GM19468 (cell line): Measurements from ENCODE around the gene PRDX6.
"Not testable (repeated sequence)": the region's sequence is repeated elsewhere in the genome, so short reads cannot be mapped to it uniquely, and the experiment has no call there.

Source experiments
- ATAC-seq: cut with Tn5 transposase; IDR thresholded peaks from one replicate; pipeline ENCODE4 v1.9.1; 2021; ENCODE audit warnings: mild to moderate bottlenecking, moderate library complexity, moderate number of reproducible peaks; ENCODE audit not compliant: unreplicated experiment; ENCODE audit errors: extremely low read depth

PRDX6 gene

DNA sequence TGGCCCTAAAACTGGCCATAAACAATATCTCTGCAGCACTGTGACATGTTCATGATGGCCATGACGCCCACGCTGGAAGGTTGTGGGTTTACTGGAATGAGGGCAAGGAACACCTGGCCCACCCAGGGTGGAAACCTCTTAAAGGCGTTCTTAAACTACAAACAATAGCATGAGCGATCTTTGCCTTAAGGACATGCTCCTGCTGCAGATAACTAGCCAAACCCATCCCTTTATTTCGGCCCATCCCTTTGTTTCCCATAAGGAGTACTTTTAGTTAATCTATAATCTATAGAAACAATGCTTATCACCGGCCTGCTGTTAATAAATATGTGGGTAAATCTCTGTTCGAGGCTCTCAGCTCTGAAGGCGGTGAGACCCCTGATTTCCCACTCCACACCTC is 16.0 kb downstream of the PRDX6 start:
- not testable (repeated sequence) for ATAC-seq

DNA sequence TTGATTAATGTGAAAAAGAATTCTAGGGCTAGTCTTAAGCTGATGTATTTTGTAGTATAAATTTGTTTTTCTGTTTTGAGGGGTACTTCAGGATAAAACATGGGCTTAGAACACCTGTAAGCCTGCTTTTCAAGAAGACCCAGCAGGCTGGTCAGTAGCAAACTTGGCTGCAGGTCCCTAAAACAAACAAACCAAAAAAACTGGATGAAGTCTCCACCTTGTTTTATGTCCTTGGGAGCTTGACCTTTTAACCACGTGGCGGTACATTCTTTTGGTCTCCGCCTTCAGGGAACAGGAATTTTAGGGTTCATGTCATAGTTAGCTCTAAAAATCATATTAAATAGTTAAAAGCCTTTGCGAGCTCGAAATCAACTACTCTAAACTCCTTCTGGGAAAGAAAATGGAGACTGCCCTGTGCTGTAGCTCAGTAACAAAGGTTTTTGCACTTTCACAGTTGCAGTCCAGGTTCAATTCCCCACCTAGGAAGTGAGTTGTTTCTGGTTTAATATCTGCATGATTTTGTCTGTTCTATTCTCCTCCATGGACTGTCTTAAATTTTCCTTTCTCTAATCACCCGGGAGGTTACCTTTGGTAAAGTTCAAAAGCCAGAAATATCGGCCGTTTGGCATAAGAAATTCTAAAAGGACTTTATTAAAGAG is 18.6 kb downstream of the PRDX6 start:
- ATAC-seq = no peak

DNA sequence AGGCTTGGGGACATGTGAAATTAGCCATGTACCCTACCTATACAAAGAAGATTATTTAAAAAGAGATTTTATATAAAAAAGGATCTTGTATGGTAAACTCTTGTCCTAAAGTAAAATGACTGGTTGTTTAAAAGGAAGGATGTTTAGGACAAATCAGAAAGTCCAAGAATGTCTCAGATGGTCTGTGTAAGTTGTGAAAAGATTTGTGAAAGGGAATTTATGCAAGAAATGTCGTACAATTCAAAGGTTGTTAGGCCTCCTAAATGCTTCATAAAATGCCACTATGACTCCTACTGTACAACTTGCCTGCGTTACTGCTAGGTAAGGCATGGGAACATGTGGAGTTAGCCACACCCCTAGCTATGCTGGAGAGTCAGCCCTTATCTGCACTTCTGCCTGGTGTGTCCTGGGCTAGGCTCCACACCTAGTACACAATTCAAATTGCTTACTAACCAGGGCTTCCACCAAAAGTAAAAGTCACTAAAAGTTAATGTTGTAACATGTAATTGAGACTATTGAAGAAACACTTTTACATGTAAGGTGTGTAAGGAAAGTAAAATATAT is 19.7 kb downstream of the PRDX6 start:
- no peak for ATAC-seq

DNA sequence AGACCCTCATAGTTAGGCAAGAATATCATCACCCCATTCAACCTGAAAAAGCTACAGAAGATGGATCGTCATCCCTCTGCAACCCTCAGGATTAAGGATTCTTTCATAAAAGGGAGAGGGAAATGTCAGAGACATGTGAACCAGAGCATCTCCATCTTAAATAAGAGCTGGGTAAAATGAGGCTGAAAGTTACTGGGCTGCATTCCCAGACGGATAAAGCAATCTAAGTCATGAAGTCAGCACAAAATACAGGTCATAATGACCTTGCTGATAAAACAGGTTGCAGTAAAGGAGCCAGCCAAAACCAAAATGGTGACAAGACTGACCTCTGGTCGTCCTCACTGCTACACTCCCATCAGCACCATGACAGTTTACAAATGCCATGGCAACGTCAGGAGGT is 22.6 kb downstream of the PRDX6 start:
- ATAC-seq = no peak

DNA sequence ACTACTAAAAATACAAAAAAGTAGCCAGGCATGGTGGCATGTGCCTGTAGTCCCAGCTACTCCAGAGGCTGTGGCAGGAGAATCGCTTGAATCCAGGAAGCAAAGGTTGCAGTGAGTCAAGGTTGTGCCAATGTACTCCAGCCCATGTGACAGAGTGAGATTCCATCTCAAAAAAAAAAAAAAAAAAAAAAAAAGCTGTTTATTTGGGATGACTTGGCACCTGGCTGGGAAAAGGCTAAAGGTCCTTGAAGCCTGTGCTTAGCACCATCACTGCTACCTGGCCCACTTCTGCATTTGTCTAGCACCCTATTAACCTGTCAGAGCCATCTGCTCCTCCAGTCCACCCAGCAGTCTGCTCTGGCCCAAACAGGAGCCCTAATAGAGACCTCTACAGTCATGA is 25.0 kb downstream of the PRDX6 start:
- no peak for ATAC-seq

DNA sequence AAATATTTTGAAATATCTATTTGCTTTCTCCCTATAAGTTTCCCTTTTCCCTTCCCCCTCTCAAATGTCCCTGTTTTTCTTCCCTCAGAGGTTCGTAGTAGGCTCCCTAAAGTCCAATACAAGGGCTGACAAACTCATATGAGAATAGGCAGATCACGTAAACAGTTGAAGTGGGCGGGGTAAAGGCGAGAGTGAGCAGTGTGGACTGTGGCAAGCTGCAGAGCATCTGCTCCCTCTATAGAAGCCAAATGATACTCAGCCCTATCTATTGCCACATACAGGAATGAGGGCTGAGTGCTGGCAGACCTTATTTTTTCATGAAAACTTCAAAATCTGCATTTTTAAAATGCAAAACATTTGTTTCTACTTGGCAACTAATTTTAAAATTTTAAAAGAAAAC is 26.3 kb downstream of the PRDX6 start:
- ATAC-seq = no peak

DNA sequence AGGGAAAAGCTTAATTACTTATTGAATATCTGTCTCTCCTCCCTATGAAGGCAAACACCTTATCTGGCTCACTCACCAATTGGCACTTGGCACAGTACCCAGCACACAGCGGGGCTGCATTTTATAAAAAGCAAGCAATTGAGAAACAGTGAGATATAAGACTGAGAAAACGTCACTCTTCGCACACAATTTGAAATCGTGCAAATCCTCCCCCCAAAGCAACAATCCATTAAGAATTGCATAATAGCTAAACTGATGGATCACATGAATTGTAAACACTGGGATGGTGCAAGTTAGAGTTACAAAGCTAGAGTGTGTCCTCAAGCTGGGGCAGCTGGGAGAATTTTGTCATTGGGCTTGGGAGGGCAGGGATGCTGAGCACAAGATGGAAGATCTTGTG is 27.1 kb downstream of the PRDX6 start:
- no peak for ATAC-seq

DNA sequence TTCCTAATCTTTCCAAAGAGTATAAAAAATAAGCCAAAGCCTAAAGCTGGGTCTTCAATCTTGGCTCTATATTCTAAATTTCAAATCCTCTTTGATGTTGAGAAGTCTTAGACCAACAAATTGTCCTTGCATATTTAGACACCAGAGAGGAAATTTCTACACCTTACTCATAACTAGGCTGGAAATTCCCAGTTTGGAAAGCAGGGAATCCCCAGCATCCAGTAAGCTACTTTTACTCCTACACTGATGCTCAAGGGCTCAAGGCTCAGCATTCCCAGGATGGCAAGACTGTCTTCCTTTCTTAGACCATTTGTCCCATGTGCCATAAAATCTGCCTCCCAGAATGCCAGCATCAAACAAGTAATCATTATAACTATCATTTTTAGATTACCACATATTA is 28.3 kb downstream of the PRDX6 start:
- ATAC-seq = no peak

DNA sequence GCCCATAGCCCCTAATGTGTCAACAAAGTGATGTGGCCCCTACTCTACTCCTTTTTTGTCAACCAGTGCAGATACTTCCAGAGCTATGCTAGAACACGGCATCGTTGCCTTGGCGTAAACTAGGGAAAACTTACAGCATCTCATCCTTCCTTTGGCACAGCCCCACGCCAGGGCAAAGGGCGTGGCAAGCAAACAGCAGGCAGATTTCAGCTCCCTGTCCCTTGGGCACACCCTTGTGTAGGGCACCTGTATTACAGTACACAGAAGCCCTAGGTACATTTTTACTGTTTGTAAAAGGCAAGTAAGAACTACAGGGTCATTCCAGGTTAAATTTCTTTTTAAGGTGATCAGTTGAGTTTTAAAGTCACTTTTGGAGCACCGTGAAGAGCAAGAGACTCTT is 29.3 kb downstream of the PRDX6 start:
- ATAC-seq = no peak

DNA sequence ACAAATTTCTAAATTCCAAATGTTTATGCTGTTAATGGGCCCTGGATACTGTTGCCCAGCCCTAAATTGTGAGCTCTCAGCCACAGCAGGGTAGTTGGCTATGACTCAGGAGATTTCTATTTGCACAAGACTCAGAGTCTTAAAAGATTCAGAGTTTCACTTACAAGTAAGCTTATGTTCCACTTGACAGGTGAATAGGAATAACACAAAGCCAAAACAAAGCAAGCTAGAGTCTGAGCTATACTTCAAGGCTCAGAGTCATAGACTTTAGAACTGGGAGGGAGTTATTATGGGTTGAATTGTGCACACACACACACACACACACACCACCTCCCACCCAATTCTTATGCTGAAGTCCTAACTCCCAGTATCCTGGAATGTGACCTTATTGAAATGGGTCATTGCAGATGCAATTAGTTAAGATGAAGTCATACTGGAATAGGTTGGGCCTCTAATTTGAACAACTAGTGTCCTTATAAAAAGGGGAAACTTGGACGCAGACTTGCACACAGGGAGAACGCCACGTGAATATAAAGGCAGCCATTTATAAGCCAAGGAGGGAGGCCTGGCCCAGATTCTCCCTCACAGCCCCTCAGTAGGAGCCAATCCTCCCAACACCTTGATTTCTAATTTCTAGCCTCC is 30.2 kb downstream of the PRDX6 start:
- ATAC-seq = no peak

DNA sequence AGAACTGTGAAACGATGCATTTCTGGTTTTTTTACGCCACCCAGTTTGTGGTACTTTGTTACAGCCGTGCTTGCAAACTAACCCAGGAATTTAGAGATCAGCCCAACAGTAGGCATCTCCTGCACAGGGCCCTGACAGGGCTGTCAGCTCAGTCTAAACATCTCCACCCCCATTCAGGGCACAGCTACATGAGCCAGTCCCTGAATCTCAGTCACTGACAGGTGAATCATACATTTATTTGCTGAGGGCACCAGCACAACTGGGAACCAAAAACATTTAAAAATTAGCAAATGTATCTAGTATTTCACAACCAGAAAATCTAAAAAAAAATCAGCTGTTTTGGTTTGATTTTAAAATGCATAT is 30.7 kb downstream of the PRDX6 start:
- ATAC-seq = no peak

DNA sequence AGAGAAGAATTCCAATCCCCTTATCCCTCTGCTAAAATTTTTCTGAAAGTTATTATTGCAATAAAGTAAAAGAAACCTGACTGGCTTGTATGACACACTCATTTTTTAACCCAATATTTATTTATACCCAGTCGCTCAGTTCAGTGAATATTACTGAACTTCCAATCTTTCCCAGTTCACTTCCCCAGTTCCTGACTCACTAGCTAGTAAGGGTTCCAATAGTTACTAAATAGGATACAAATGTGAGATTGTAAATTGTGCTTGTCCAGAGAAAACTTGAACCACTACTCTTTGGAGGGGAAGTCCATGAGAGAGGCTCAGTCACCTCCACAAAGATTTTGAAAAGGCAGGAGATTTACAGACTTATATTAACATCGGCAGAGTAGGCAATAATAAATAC is 31.4 kb downstream of the PRDX6 start:
- no peak for ATAC-seq

DNA sequence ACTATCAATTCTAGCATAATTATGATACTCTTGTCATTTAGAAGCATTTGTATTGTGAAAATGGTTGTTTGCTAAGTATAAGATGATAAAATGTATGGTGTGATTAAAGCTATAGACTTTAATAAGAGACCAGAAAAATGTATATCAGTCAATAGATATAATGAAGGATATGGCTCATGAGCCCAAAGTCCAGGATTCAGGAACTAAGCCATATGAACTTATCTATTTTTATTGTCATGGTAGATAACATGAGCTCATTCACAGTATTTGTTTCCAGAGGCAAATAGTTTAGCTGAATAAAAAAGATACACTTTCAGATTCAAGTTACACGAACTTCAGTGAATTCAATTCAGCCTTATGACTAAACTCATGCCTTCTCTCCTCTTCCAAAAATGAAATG is 32.7 kb downstream of the PRDX6 start:
- no peak for ATAC-seq

DNA sequence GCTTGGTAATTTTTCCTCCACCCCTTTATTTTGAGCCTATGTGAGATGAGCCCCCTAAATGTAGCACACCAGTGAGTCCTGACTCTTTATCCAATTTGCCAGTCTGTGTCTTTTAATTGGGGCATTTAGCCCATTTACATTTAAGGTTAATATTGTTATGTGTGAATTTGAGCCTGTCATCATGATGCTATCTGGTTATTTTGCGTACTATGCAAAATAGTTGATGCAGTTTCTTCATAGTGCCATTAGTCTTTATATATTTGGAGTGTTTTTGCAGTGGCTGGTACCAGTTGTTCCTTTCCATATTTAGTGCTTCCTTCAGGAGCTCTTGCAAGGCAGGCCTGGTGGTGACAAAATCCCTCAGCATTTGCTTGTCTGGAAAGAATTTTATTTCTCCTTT is 37.4 kb downstream of the PRDX6 start:
- not testable (repeated sequence) for ATAC-seq

DNA sequence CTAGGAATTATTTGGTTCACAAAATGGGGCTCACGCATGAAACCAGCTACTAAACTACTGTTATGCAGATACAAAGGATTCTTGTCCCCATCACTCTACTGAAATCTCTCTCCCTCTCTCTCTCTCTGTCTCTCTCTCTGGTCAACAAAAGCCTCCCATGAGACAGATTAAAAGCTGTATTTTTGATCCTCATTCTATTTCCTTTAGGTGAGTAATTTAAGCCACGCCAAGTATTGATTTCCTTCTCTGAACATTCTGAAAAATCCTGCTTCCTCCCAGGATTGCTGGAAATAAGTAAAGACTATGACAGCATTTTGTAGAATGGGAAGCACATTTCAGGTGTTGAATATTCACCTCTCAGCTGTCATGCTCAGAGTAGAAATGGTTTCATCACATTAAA is 43.7 kb downstream of the PRDX6 start:
- no peak for ATAC-seq

DNA sequence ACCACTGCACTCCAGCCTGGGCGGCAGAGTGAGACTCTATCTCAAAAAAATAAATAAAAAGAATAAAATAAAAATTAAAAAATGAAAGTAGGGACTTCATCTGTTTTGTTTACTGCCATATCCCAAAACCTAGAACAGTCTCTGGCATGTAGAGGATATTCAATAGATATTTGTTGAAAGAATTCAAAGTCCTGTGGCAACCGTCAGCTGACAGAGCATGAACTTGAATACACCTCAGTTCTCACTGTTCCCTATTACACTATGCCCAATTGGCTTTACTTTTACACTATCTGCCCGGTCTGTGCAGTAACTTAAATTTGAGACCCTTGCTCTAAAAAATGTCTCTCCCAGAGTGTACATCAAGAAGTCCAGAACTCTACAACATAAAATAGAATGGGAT is 46.2 kb downstream of the PRDX6 start:
- no peak for ATAC-seq

DNA sequence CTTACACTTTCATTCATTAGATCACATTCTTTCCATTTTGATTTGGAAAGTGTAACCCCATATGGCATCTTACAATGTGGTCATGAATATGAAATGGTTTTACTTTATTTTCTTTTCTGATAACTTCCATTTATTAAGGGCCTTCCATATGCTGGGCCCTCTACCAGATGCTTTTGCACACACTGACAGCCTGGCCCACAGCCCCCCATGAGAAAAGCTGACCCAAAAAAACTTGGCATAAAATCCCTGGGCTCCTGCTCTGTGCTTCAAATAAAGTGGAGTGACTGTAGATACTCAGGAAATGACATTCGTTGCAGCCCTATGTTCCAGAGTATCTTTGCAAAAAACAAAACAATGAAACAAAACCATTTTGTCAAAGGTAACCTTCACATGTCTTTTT is 48.8 kb downstream of the PRDX6 start:
- ATAC-seq = no peak

DNA sequence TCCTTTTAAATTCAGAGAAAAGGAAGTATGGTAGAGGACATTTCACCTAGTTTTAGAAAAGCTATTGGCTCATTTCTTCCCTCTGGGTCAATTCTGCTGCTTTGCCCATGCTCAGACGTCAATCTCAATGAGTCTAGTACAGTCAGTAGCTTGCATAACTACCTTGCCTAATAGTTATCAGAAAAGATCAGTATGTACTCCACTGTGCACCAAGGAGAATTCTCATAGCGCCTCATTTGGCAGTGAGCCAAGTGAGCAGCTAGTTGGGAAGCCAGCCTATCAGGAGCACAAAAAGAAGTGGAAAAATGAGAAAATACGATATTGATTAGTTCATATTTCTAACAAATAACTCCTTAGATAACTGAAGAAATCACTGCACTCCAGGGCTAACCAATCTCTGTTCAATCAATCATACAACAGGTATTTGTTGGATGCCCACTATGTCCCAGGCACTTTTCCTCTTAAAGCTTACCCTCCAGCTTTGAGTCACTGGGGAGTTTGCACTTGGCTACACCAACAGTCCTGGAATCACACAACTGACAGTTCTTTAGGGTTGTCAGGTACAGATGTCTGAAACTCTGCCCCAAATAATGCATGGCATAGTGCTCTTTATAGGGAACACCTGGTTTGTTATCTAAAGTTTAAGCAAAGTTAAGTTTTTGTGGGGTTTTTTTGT is 50.2 kb downstream of the PRDX6 start:
- no peak for ATAC-seq

DNA sequence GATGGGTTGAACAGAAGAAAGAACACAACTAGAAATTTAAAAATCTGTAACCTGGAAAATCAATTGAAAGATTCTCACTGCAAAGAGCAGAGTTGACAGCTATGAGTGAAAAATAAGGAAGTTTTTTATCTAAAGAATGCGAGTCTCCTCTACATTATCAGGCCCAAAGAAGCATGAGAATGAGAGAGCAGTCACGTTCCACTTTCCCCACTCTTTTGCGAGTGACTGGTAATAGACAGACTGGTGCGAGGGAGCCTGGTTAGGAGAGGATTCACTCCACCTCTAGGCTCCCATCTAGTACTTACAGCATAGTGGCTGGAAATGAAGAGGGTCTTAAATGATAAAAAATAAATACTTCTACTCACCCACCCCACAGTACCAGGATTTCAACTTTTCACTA is 52.0 kb downstream of the PRDX6 start:
- no peak for ATAC-seq

DNA sequence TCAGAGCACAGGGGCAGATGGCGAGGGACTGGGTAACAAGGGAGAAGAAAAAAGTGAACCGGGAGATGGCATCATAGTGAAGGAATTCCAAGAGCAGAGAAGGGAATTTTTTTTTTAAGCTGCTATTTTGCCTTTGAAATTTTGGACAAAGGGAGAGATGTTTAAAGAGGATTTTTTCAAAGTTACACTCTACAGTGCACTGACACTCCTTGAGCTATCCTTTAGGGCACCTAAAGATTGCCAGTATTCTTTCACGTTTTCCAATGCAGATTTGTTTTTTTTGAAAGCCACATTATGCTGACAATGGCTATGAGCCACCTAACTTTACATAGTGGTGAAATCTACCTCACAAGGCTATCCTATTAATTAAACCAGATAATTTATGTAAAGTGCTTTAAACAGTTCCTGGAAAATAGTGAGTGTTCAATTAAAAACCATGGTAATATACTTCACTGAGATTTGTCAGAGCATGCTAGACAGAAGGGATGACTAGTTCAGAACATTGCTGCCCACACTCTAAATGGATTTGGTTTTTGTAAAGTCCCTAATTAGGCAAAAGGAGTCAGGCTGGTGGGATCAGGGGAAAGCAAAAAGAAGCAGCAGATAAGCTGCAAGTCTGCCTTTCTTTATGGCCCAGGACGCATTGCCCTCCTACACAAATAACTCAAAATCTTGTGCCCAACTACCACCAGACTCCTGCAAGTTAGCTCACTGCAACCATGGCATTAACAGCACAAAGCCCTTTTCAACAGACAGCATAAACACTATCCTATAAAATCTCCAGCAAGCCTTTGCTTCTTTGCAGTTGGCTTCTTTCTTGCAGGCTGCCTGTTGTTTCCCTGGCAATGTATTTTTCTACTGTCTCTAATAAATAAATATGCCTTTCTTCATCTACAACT is 53.9 kb downstream of the PRDX6 start:
- no peak for ATAC-seq

DNA sequence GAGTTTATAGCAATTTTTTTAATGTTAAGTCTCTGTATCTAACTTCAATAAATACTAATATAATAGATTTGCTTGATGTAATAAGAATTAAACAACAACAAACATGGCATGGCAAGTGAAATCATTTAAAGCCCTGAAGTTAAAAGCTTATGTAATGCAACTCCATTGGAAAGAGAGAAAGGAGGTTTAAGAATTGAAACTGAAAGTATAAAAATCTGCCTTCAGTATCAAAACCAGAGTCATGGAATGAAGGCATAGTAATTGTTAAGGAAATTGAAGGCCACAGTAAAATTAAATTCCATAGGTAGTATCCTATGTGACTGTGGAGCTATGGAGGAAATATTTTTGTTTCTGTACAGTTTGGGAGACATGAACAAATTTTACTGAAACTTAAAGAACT is 55.1 kb downstream of the PRDX6 start:
- no peak for ATAC-seq
